MG63 (cell line): ENCODE measurements around the gene PGGT1B. TPM values are rescaled to one million over a fixed set of nuclear protein-coding genes. Genes with fewer than 3 reads are reported as not detected.

Experiments used
- DNase-seq: peaks from one replicate; pipeline ENCODE4 v3.0.0-alpha.2; 2020
- H3K27me3 ChIP-seq: fragments of 250-450 bp; sonication (Bioruptor Pico); 2 replicates; pipeline ENCODE4 v1.5.1; 2020; ENCODE audit warnings: mild to moderate bottlenecking, moderate library complexity
- H3K36me3 ChIP-seq: fragments of 250-450 bp; sonication (Bioruptor Pico); 2 replicates; pipeline ENCODE4 v1.5.1; 2020; ENCODE audit warnings: mild to moderate bottlenecking, moderate library complexity
- H3K4me3 ChIP-seq: fragments of 250-450 bp; sonication (Bioruptor Pico); 2 replicates; pipeline ENCODE4 v1.5.1; 2020; ENCODE audit warnings: mild to moderate bottlenecking, moderate library complexity
- H3K9me3 ChIP-seq: fragments of 250-450 bp; sonication (Bioruptor Pico); 2 replicates; pipeline ENCODE4 v1.5.1; 2020; ENCODE audit warnings: mild to moderate bottlenecking, moderate library complexity
- total RNA-seq: library from RNA; depleted of rRNA; stranded (reverse); fragments of >200 nt; shearing (Covaris generic); gene quantifications from 2 replicates; pipeline ENCODE4 v1.2.3, GENCODE V29; 2014; ENCODE audit warnings: low replicate concordance; rRNA removed

The PGGT1B gene
- 15.3 and 17.3 TPM in 2 replicates for total RNA-seq

DNA sequence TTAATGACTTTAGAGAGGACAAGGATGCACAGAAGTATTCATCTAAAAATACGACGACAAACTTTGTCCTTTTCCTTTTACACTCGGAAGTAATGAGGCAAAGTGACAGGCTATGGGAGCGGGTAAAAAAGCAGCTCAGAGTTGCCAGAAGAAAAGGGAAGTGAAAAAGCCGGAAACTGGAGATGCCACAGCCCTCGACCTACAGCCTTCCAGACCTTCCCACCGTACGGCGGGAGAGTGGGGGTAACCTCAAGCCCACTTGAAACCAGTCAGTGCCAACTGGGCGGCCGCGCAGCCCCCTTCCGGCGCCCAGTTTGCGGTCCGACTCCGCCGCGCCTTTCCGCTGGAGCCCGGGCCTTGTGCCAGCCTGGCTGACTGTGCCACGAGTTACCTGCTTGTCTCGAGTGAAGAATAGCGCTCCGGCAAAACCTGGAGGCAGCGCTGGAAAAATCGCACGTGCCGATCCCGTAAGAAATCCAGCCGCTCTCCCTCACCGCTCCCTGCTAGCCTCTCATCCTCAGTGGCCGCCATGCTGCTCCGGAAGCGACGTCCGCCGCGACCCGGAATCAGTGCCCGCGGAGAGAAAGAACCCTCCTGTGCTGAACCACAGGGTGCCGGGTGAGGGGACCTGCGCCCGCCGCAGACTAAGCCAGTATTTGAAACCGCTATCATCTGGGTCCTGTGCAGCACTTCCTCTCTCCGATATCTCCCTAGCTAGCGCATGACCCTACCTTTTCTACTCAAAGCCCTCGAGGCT lies at the start of gene PGGT1B:
TSS of gene PGGT1B (minus strand) at position 557 of the 757 bp plus-strand sequence. CDS start at position 531, 26 bp downstream.
- H3K36me3 ChIP-seq = peaks cover 7% of the 10 kb centered on the region
- peak within 1 kb of the TSS; percentile 88 for H3K4me3 ChIP-seq
- DNase-seq = peak; percentile 87
- H3K9me3 ChIP-seq = no peaks in the 10 kb centered on the region
- no peaks in the 10 kb centered on the region for H3K27me3 ChIP-seq

DNA sequence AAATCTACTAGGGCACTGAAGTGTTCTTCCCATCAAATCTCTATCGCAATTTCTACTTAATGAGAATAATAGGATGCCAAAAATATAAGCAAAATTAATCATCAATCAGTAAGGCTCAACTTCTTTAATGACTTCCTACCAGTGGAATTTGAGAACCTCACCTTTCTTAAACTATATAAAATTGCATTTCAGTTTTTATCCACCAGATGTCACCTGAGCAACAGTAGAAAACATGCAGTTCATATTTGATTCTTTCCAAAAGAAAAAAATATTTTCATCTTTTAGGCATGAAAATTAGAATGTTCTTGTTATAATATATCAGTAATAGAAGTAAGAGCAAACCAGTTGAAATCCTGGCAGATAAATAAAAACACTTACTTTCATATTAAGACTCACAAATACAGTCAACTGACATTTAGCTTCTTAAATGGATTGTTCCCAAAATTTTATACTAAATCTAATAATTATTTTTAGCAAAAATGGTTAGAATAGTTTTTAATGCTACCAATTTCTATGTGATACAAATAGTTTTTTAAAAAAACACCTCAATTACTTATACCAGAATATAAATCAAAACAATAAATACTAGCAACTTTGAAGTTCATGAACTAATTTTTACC lies 47.2 kb upstream of the PGGT1B start:
- H3K9me3 ChIP-seq = no peaks in the 10 kb centered on the region
- no peak for DNase-seq
- H3K36me3 ChIP-seq = no peaks in the 10 kb centered on the region
- H3K4me3 ChIP-seq = no peak overlapping the region
- H3K27me3 ChIP-seq = no peaks in the 10 kb centered on the region

DNA sequence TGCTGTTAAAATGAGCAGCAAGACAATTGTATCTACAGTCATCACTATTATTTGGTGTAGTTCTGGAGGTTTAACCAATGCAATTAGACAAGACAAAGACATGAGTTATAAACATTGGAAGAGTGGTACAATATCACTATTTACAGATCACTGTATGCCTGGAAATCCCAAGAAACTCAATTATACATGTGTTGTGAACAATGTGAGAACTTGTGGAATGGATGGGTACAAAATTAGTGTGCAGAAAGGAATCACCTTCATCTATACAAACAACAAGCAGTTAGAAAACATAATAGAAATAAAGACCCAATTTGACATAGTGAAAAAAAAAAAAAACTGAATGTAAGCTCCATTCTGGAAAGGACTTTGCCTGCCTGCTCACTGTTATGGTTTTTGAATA lies 46.1 kb upstream of the PGGT1B start:
- H3K27me3 ChIP-seq = no peaks in the 10 kb centered on the region
- no peak for DNase-seq
- no peaks in the 10 kb centered on the region for H3K9me3 ChIP-seq
- no peak overlapping the region for H3K4me3 ChIP-seq
- H3K36me3 ChIP-seq = no peaks in the 10 kb centered on the region

DNA sequence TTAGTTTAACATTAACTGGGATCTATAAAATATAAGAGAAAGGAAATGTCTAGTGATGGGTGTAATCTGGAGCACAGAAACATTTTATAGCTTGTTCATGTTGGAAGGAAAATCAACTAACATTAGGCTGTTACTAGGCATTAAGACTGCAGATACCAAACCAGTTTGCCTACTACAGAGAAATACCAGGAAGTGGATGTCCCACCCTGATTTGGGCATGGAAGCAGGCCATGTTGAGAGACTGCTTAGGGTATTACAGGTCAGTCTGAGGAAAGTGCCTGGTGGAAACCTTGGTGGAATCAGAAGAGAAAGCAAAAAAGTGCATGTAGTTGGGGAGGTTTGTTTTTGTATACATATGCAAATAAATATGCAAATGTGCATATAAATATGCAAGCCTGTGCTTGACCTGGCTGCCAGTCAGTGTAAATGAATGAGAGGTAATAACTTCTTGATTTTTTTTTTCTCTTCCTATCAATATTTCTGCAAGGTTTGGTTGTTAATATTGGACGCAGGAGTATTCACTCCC lies 43.4 kb upstream of the PGGT1B start:
- Histone ChIP-seq H3K27me3 (no peaks in the 10 kb centered on the region), H3K4me3 (no peak overlapping the region), H3K36me3 (no peaks in the 10 kb centered on the region), H3K9me3 (no peaks in the 10 kb centered on the region)
- no peak for DNase-seq

DNA sequence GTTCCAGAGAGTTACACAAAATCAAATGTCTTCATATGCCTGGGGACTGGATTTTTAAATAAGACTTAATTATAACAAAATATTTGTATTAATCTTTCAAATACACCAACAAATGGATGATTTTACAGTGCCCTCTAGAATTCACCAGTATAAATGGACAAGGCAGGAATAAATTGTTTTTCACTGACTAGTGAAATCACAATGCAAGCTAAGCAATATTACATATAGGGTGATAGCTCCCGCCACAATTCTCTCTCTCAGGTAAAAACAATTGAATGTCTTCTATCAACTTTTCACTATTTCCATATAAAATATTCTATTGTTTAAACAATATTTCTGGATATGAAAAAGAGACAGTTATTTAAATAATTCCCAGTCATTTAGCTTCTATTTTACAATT lies 41.8 kb upstream of the PGGT1B start:
- Histone ChIP-seq H3K9me3 (no peaks in the 10 kb centered on the region), H3K4me3 (no peak overlapping the region), H3K36me3 (no peaks in the 10 kb centered on the region), H3K27me3 (no peaks in the 10 kb centered on the region)
- DNase-seq = no peak

DNA sequence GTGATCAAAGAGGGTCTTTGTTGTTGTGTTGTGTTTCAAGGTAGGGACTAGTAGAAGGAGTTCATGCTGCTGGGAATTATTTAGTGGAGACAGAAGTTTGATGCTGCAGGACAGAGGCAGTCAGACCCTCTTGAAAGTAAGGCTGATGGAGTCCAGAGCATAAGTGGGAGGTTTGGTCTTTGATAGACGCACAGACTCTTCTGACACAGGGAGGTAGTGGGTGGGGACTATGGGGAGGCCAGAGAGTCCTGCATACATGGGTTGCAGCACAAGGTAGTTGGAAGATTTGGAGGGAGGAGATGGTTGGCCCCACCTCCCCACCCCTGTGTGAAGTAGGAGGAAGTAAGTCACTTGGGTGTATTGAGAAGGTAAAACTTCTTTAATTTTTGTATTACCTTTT lies 36.1 kb upstream of the PGGT1B start:
- Histone ChIP-seq H3K9me3 (peaks cover under 1% of the 10 kb centered on the region; the same call in 1 of the 2 replicates), H3K27me3 (no peaks in the 10 kb centered on the region), H3K36me3 (no peaks in the 10 kb centered on the region), H3K4me3 (no peak overlapping the region)
- DNase-seq = no peak

DNA sequence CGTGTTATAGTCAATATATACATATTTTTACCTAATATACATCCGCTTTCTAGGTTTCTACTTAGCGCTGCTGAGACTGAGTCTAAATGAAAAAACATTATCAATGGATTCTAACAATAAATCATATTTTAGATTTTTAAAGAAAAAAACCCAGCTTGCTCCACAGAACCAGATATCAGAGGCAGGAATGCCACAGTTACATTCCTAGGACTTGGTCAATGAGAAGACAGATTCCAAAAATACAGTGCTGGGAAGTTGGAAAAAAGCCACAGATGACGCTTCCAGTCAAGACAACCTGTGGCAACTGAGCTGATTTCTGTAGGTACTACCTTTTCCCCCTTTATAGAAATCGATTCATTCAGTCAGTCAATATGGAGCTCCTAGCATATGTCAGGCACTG lies 34.4 kb upstream of the PGGT1B start:
- no peaks in the 10 kb centered on the region for H3K36me3 ChIP-seq
- peak overlapping the region; percentile 37 for H3K4me3 ChIP-seq
- peaks cover 7% of the 10 kb centered on the region; the same call in 1 of the 2 replicates for H3K9me3 ChIP-seq
- no peaks in the 10 kb centered on the region for H3K27me3 ChIP-seq
- DNase-seq = no peak

DNA sequence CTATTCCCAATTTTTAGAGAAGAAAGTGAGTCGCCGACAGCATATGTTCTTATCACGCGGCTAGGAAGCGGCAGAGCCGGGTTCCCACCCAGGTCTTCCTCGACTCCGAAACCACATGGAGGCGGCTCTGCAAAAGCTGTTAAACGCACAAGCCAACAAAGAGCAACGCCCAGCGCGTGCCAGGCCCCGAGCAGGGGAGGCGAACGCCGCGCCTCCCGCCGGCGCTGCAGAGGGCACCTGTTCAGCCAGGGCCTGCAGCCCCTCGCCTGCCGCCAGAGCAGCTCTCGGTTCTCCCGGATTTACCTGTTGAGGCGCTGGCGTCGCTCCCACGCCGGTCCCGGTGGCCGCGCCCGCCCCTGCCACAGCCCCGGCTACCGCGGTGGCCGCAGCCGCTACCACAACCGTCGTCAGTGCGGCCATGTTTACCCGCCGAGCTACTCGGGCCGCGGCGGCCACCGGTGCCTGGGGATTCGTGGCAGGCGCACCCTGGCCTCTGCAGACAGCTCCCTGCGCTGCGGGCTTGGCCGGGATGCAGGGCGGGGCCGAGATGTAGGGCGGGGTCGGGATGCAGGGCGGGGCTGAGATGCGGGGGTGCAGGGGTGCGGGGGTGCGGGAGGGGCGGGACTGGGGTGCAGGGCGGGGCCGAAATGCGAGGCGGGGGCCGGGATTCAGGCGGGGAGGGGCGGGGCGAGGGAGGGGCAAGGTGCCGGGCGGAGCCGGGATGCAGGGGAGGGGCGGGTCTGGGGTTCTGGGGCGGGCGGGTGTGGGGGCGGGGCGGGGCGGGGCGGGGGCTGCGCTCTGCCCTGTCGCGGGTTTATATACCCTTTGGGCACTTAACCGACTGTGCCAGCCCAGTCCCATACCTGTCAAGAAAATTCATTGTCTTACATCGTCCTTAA lies 33.7 kb upstream of the PGGT1B start, which contains the start of gene CCDC112:
TSS of gene CCDC112 (minus strand) at position 531 of the 899 bp plus-strand sequence. CDS start at position 420, 111 bp downstream.
- no peaks in the 10 kb centered on the region for H3K36me3 ChIP-seq
- peak within 1 kb of the TSS; percentile 92 for H3K4me3 ChIP-seq
- H3K9me3 ChIP-seq = peaks cover 9% of the 10 kb centered on the region; the same call in 1 of the 2 replicates
- peak; percentile 91 for DNase-seq
- no peaks in the 10 kb centered on the region for H3K27me3 ChIP-seq

DNA sequence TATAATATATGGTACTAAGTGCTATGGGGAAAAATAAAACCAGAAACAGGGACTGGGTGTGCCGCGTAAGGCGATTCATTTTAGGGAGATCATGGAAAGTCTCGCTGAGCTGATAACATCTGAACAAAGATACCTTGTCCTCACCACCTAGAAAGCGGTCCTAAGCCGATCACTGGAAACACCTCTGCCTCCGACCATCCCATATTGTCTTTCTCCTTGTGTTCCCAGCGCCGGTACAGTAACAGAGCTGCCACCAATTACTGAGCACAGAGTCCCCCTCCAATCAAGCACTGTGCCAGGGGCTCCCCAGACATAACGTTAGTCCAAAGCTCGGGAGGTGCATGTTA lies 33.1 kb upstream of the PGGT1B start:
- no peaks in the 10 kb centered on the region for H3K27me3 ChIP-seq
- peak overlapping the region; percentile 92 for H3K4me3 ChIP-seq
- DNase-seq = peak; percentile 5
- H3K9me3 ChIP-seq = peaks cover 9% of the 10 kb centered on the region; the same call in 1 of the 2 replicates
- no peaks in the 10 kb centered on the region for H3K36me3 ChIP-seq

DNA sequence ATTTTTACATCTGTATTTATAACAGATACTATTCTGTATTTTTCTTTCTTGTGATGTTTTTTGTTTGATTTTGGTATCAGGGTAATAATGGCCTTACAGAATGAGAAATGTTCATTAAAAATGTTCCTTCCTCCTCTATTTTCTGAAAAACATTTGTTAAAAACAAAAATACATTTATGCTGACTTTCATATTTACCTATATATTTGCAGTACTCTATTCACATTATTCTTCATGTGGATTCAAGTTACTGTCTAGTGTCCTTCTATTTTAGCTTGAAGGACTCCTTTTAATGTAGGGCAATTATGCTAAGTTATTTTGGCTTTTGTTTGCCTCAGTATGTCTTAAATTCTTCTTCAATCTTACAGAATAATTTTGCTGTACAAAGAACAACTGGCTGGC lies 28.7 kb upstream of the PGGT1B start:
- Histone ChIP-seq H3K36me3 (no peaks in the 10 kb centered on the region), H3K4me3 (no peak overlapping the region), H3K9me3 (peaks cover 9% of the 10 kb centered on the region; the same call in 1 of the 2 replicates), H3K27me3 (no peaks in the 10 kb centered on the region)
- DNase-seq = no peak

DNA sequence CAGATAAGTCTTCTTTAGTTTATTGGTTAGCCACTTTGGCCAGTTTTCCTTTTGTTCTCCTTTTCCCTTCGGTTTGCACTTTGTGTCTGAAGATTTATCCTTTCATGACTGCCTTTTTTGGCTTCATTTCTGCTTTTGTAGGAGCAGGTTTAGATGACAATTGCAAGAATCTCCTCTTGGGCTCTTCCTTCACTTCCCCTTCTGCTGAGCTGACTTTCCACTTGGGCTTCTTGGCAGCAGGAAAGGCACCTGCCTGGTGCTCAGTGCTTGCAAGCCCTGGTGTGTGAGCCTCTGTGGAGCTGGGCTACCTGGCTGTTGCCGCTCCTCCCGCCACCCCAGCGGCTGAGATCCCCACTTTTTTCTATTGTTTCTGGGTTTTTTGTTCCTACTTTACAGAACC lies 26.4 kb upstream of the PGGT1B start:
- Histone ChIP-seq H3K9me3 (peaks cover 9% of the 10 kb centered on the region; the same call in 1 of the 2 replicates), H3K36me3 (no peaks in the 10 kb centered on the region), H3K4me3 (no peak overlapping the region), H3K27me3 (no peaks in the 10 kb centered on the region)
- no peak for DNase-seq

DNA sequence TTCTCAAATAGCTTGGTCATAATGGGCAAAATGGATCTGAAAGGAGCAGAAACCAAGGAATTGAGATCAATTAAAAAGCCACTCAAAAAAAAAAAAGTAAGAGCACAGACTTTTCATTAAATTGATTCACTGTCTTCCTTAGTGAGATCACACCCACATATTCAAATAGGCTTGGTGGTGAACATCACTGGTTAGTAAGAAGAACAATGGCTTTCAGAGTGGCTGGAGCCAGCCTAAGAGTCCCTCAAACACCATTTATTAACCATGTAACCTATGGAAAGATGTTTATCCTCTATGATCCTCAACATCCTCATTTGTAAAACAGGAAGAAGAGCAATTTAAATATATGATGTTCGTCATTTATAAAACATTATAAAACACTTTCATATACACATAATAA lies 21.3 kb upstream of the PGGT1B start:
- no peaks in the 10 kb centered on the region for H3K9me3 ChIP-seq
- H3K36me3 ChIP-seq = no peaks in the 10 kb centered on the region
- no peak overlapping the region for H3K4me3 ChIP-seq
- H3K27me3 ChIP-seq = no peaks in the 10 kb centered on the region
- DNase-seq = no peak

DNA sequence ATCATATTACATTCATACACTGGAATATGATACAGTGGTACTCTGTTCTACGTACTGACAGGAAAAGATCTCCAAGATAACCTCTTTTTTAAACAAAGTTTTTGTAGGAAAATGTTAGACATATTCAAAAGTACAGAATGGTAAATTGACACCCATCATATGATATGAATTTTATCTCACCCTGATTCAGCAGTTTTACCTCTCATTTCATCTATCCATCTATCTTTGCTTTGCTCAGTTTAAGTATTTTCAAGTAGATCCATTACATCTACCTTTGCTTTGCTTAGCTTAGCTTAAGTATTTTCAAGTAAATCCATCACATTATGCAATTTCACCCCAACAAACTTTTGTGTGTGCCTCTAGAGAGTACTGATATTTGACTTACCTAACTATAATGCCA lies 19.5 kb upstream of the PGGT1B start:
- no peak for DNase-seq
- H3K36me3 ChIP-seq = no peaks in the 10 kb centered on the region
- no peaks in the 10 kb centered on the region for H3K27me3 ChIP-seq
- no peaks in the 10 kb centered on the region for H3K9me3 ChIP-seq
- H3K4me3 ChIP-seq = no peak overlapping the region

DNA sequence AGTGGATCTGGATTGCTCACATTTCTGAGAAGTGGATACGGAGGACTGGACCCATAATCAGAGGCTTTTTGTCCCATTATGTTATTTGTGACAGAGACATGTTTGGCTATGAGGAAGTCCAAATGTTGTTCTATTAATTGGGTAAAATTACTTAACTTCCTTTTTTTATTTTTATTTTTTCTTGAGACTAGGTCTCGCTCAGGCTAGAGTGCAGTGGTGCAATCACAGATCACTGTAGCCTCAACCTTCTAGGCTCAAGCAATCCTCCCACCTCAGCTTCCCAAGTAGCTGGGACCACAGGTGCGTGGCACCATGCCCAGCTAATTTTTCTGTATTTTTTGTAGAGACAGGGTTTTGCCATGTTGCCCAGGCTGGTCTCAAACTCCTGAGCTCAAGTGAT lies 11.9 kb upstream of the PGGT1B start:
- no peaks in the 10 kb centered on the region for H3K36me3 ChIP-seq

DNA sequence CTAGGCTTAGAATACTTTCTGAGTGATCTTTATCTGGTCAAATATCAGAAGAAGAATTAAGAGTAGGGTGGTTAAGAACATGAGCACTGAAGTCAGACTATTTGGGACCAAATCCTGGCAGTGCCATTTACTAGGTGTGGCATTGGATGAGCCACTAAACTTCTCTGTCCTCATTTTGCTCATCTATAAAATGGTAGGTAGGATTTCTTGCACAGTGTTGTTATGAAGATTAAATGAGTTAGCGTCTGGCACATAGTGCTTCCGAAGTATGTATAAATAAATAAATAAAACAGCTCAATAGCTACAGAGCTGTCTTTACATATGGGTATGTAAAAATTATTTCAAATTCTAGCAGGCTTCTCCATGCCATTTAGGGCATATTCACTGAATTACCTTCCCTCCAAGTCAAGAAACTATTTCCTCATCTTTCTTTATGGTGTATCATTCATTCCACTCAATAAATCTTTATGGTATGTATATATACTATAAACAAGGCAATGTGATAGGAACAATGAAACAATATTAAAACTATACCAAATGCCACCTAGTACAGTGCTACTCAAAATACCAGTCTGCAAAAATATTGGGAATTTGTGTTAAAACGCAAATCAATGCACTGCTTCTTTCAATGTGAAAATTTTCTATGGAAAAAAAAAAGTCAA lies 9.8 kb upstream of the PGGT1B start:
- Histone ChIP-seq H3K27me3 (no peaks in the 10 kb centered on the region), H3K9me3 (no peaks in the 10 kb centered on the region), H3K36me3 (no peaks in the 10 kb centered on the region; the same call in 1 of the 2 replicates), H3K4me3 (no peak overlapping the region)
- DNase-seq = no peak

More for the DNA sequence above, 11.9 kb upstream of the PGGT1B start:
- Histone ChIP-seq H3K9me3 (no peaks in the 10 kb centered on the region), H3K4me3 (no peak overlapping the region), H3K27me3 (no peaks in the 10 kb centered on the region)
- no peak for DNase-seq
